HepG2 (cell line): Measurements from ENCODE around the gene CTDNEP1. TPM values are rescaled to one million over a fixed set of nuclear protein-coding genes. Genes with fewer than 3 reads are reported as not detected.

Source experiments
- GABPA ChIP-seq, 2 experiments: IDR thresholded peaks; 2 replicates each; pipeline ENCODE4 v1.6.1; 2011 to 2016; ENCODE audit warnings: low read depth in 2 of 2, low read length in 1 of 2, missing biosample characterization in 1 of 2, missing genetic modification characterization in 1 of 2
- HINFP ChIP-seq: sonication (generic); formaldehyde crosslinking; IDR thresholded peaks from 2 replicates; pipeline ENCODE4 v1.4.0; 2020; ENCODE audit warnings: low read depth, mild to moderate bottlenecking, missing genetic modification reagents
- HNRNPL ChIP-seq: fragments of 200-400 bp; formaldehyde crosslinking; IDR thresholded peaks from 2 replicates; pipeline ENCODE4 v1.6.1; 2017; ENCODE audit warnings: mild to moderate bottlenecking, low read depth, low read length
- LBX2 ChIP-seq: sonication (generic); formaldehyde crosslinking; IDR thresholded peaks from 2 replicates; pipeline ENCODE4 v1.5.0; 2020; ENCODE audit warnings: missing genetic modification reagents, mild to moderate bottlenecking, borderline replicate concordance
- MAFF ChIP-seq: IDR thresholded peaks from 2 replicates; pipeline ENCODE4 v1.6.1; 2011; ENCODE audit warnings: low read depth, low read length, improper control_type of control experiment
- POGK ChIP-seq: sonication (generic); formaldehyde crosslinking; conservative IDR thresholded peaks from 2 replicates; pipeline ENCODE4 v1.8.0; 2022; ENCODE audit warnings: mild to moderate bottlenecking, moderate library complexity, missing genetic modification reagents
- POLR2A ChIP-seq, 2 experiments: IDR thresholded peaks; 2 replicates each; pipeline ENCODE4 v1.6.1; 2011; ENCODE audit warnings: low read depth in 2 of 2, low read length in 2 of 2, mild to moderate bottlenecking in 1 of 2, moderate library complexity in 1 of 2; ENCODE audit not compliant: insufficient read depth in 1 of 2
- RERE ChIP-seq: IDR thresholded peaks from 2 replicates; pipeline ENCODE4 v1.6.1; 2016; ENCODE audit warnings: low read depth, missing genetic modification reagents, missing compliant biosample characterization
- STAT6 ChIP-seq: sonication (generic); formaldehyde crosslinking; IDR thresholded peaks from 2 replicates; pipeline ENCODE4 v1.4.0; 2020; ENCODE audit warnings: missing genetic modification reagents, mild to moderate bottlenecking, borderline replicate concordance
- ZNF234 ChIP-seq: sonication (generic); formaldehyde crosslinking; conservative IDR thresholded peaks from 2 replicates; pipeline ENCODE4 v1.5.1; 2020; ENCODE audit warnings: mild to moderate bottlenecking, missing genetic modification reagents
- ZNF253 ChIP-seq: sonication (generic); formaldehyde crosslinking; IDR thresholded peaks from 2 replicates; pipeline ENCODE4 v1.8.0; 2022; ENCODE audit warnings: mild to moderate bottlenecking, missing genetic modification reagents, borderline replicate concordance
- ZNF276 ChIP-seq: sonication (generic); formaldehyde crosslinking; IDR thresholded peaks from 2 replicates; pipeline ENCODE4 v1.4.0; 2020; ENCODE audit warnings: mild to moderate bottlenecking, low read depth, missing genetic modification reagents
- ZNF589 ChIP-seq: sonication (generic); formaldehyde crosslinking; conservative IDR thresholded peaks from 2 replicates; pipeline ENCODE4 v1.8.0; 2022; ENCODE audit warnings: mild to moderate bottlenecking, moderate library complexity, missing genetic modification reagents
- polyA plus RNA-seq, 8 experiments: library from polyadenylated mRNA; depleted of rRNA in 3 of 8; stranded (reverse) in 7 of 8; unstranded in 1 of 8; fragments of >200 nt; fragmentation: Illumina TruSeq in 4 of 8; extraction: Trizol in 4 of 8; gene quantifications; 2 replicates each; pipeline versions ENCODE4 v1.2.1 to v1.2.3, GENCODE V29; 2011 to 2016; ENCODE audit warnings: low read depth in 4 of 8, missing spikeins in 1 of 8, mixed read lengths in 1 of 8; ENCODE audit not compliant: insufficient read depth in 1 of 8
- total RNA-seq, 5 experiments: library from RNA; depleted of rRNA; stranded (reverse); fragments of >200 nt; fragmentation: Illumina TruSeq; extraction: Trizol; gene quantifications; 2 replicates each; pipeline ENCODE4 v1.2.3, GENCODE V29; 2016; ENCODE audit warnings: low read depth in 1 of 5

CTDNEP1 gene
- total and polyA plus RNA-seq, 2 of the 13 experiments (the other 11 are each of a cell fraction or from before 2014, with no cell fraction given): 19.8 to 118 TPM

- TF ChIP-seq ZNF589 (CRISPR knock-in tag) (no peak), ZNF276 (CRISPR knock-in tag) (no peak), POGK (peak; percentile 48; the same call in 1 of the 2 replicates), LBX2 (CRISPR knock-in tag) (no peak), ZNF253 (CRISPR knock-in tag) (no peak), STAT6 (CRISPR knock-in tag) (no peak), GABPA (IDR thresholded peaks at IDR 0.05; ENCODE audit: low read depth, low read length) (no peak), GABPA (CRISPR knock-in tag; IDR thresholded peaks at IDR 0.05; ENCODE audit: low read depth) (peak; percentile 55), POLR2A (IDR thresholded peaks at IDR 0.05; ENCODE audit: insufficient read depth in 1 of 2, low read depth in 2 of 2, low read length in 2 of 2) (no peak), ZNF234 (CRISPR knock-in tag) (no peak), HINFP (CRISPR knock-in tag) (no peak), RERE (no peak), MAFF (no peak), HNRNPL (no peak)
Observed at GRCh38 chr17:7214300-7215135, 37.0 kb downstream of the CTDNEP1 start (continued).
